GM15510 (cell line): ENCODE data around the gene SLC6A9.

Experiments
- POLR2A ChIP-seq: IDR thresholded peaks from 3 replicates; pipeline ENCODE4 v1.6.1; 2011; ENCODE audit warnings: borderline replicate concordance; ENCODE audit not compliant: insufficient read length; ENCODE audit errors: extremely low read depth

The SLC6A9 gene

GRCh38 chr1:43949678-43950077 is 81.6 kb downstream of the SLC6A9 start:
- TF ChIP-seq POLR2A, result no peak

- no peak for TF ChIP-seq POLR2A
These were observed 83.3 kb downstream of the SLC6A9 start for GRCh38 chr1:43947874-43948437.

GRCh38 chr1:43947061-43947873 is 84.0 kb downstream of the SLC6A9 start:
- no peak for TF ChIP-seq POLR2A
